Endothelial cell of umbilical vein (primary cell): ENCODE results near the gene MBD4. TPM values are rescaled to one million over a fixed set of nuclear protein-coding genes. Genes with fewer than 3 reads are reported as not detected.

Experiments
- BruUV-seq: library from RNA; stranded (reverse); fragments of 400-500 nt; replicated peaks from 2 replicates; lab custom pipeline; 2021; lab: Mats Ljungman, UMichigan
- CTCF ChIA-PET: fragments of 300-600, 350-600 bp; sonication (Branson Sonifier 250); formaldehyde crosslinking; loops from one replicate; lab custom pipeline; 2021; ENCODE audit warnings: antibody characterized with exemption, inconsistent platforms; lab: Charles Lee
- POLR2A ChIA-PET: fragments of 300-600, 350-600 bp; sonication (Branson Sonifier 250); formaldehyde crosslinking; loops from one replicate; lab custom pipeline; 2021; ENCODE audit warnings: antibody characterized with exemption, inconsistent platforms; lab: Charles Lee
- DNase-seq: peaks from one replicate; pipeline ENCODE4 v3.0.0-alpha.2; 2011; ENCODE audit warnings: low read depth, low spot score
- FAIRE-seq: peaks from 2 replicates; lab custom pipeline; 2011; peaks lifted over from hg19 to GRCh38; lab: Jason Lieb, UNC
- H2AFZ ChIP-seq: 2 replicates; pipeline ENCODE4 v1.6.0; 2012; ENCODE audit warnings: low read depth, low read length, control low read depth, inconsistent platforms
- H3K27ac ChIP-seq: 2 replicates; pipeline ENCODE4 v1.5.1; 2011; ENCODE audit warnings: low read depth, mild to moderate bottlenecking, control low read depth, low read length, moderate library complexity; ENCODE audit not compliant: insufficient read depth
- H3K27me3 ChIP-seq, 2 experiments: 2 replicates each; pipeline versions ENCODE4 v1.6.0 to v1.6.1; 2011; ENCODE audit warnings: low read length in 2 of 2, mixed read lengths in 1 of 2; ENCODE audit not compliant: control insufficient read depth in 2 of 2, insufficient read depth in 2 of 2
- H3K36me3 ChIP-seq, 2 experiments: 2 replicates in 1 of 2; 3 replicates in 1 of 2; pipeline ENCODE4 v1.5.1; 2011; ENCODE audit warnings: low read length in 2 of 2, mild to moderate bottlenecking in 1 of 2, moderate library complexity in 1 of 2; ENCODE audit not compliant: control insufficient read depth in 2 of 2, insufficient read depth in 2 of 2; ENCODE audit errors: extremely low read depth in 1 of 2
- H3K4me1 ChIP-seq: 3 replicates; pipeline ENCODE4 v1.5.1; 2011; ENCODE audit warnings: mild to moderate bottlenecking, low read length; ENCODE audit not compliant: control insufficient read depth, insufficient read depth; ENCODE audit errors: extremely low read depth
- H3K4me2 ChIP-seq: 2 replicates; pipeline ENCODE4 v1.6.1; 2011; ENCODE audit warnings: low read length, control low read depth, mixed read lengths; ENCODE audit not compliant: insufficient read depth
- H3K4me3 ChIP-seq, 3 experiments: fragments of 200-600 bp in 1 of 3; sonication (generic), shearing (Covaris generic) in 1 of 3; replicated peaks in 1 of 3; 2 replicates each; pipeline ENCODE4 v1.5.1; 2011 to 2016; ENCODE audit warnings: control low read depth in 3 of 3, low read length in 3 of 3, mild to moderate bottlenecking in 2 of 3, inconsistent platforms in 1 of 3, low read depth in 1 of 3, moderate library complexity in 1 of 3; ENCODE audit not compliant: insufficient read depth in 1 of 3
- H3K79me2 ChIP-seq: 2 replicates; pipeline ENCODE4 v1.6.0; 2012; ENCODE audit warnings: low read length, inconsistent platforms; ENCODE audit not compliant: control insufficient read depth, insufficient read depth
- H3K9ac ChIP-seq: replicated peaks from 2 replicates; pipeline ENCODE3; 2011; ENCODE audit warnings: low read length, control low read depth; ENCODE audit not compliant: insufficient read depth; ENCODE audit errors: extremely low read depth
- H3K9me1 ChIP-seq: replicated peaks from 3 replicates; pipeline ENCODE4 v1.6.0; 2011; ENCODE audit warnings: mild to moderate bottlenecking, low read length; ENCODE audit not compliant: control insufficient read depth, insufficient read depth; ENCODE audit errors: extremely low read depth
- H3K9me3 ChIP-seq: replicated peaks from 2 replicates; pipeline ENCODE4 v1.5.1; 2012; ENCODE audit warnings: low read length, inconsistent platforms; ENCODE audit not compliant: control insufficient read depth, insufficient read depth
- H4K20me1 ChIP-seq: replicated peaks from 2 replicates; pipeline ENCODE3; 2011; ENCODE audit warnings: mild to moderate bottlenecking, low read length; ENCODE audit not compliant: control insufficient read depth, insufficient read depth; ENCODE audit errors: extremely low read depth
- JUN ChIP-seq: IDR thresholded peaks from 2 replicates; pipeline ENCODE4 v1.6.1; 2011; ENCODE audit warnings: borderline replicate concordance, low read depth; ENCODE audit not compliant: insufficient read length, insufficient read depth
- MYC ChIP-seq: IDR thresholded peaks from one replicate; pipeline ENCODE4 v1.6.1; 2011; ENCODE audit warnings: mild to moderate bottlenecking, low read depth, low read length
- POLR2AphosphoS5 ChIP-seq: IDR thresholded peaks from 2 replicates; pipeline ENCODE4 v1.6.1; 2012; ENCODE audit warnings: low read depth, mild to moderate bottlenecking, control low read depth, low read length, moderate library complexity; ENCODE audit not compliant: insufficient read depth
- dilution Hi-C: fragments of 300-500 bp; cut with MboI; formaldehyde crosslinking; loops from one replicate; pipeline ENCODE4 v1.15.0; 2019; ENCODE audit warnings: low sequenced_read_pairs; ENCODE audit not compliant: extremely low pct_ligation_motif_present
- intact Hi-C: fragments of 100-400 bp; cut with micrococcal nuclease; formaldehyde crosslinking; loops from one replicate; pipeline ENCODE4 v1.10.0; 2022
- polyA plus RNA-seq, 4 experiments: library from polyadenylated mRNA; depleted of rRNA in 3 of 4; stranded (reverse) in 3 of 4; unstranded in 1 of 4; fragments of >200 nt; gene quantifications; 2 replicates each; pipeline versions ENCODE4 v1.2.1 to v1.2.3, GENCODE V29; 2011 to 2012; ENCODE audit warnings: missing spikeins in 1 of 4
- total RNA-seq: library from RNA; stranded (reverse); gene quantifications from 2 replicates; pipeline ENCODE4 v1.2.3, GENCODE V29; 2021
- TF ChIP-seq, protein P1 (sequence below), 2 donors: IDR thresholded peaks; 1 replicate in 1 of 2; 2 replicates in 1 of 2; pipeline ENCODE4 v1.5.1; 2011; ENCODE audit warnings: low read length in 2 of 2, mild to moderate bottlenecking in 2 of 2, moderate library complexity in 2 of 2, control low read depth in 1 of 2, inconsistent platforms in 1 of 2, low read depth in 1 of 2; ENCODE audit not compliant: insufficient read depth in 1 of 2; ENCODE audit errors: extremely low read depth in 1 of 2
- TF ChIP-seq, protein P2 (sequence below): IDR thresholded peaks from 2 replicates; pipeline ENCODE4 v1.6.1; 2011; ENCODE audit not compliant: insufficient read depth, insufficient read length

The MBD4 gene
- total and polyA plus RNA-seq, 2 donors (not counting 3 experiments of a cell fraction or from before 2014, with no cell fraction given), result 17.4 to 39.5 TPM

DNA sequence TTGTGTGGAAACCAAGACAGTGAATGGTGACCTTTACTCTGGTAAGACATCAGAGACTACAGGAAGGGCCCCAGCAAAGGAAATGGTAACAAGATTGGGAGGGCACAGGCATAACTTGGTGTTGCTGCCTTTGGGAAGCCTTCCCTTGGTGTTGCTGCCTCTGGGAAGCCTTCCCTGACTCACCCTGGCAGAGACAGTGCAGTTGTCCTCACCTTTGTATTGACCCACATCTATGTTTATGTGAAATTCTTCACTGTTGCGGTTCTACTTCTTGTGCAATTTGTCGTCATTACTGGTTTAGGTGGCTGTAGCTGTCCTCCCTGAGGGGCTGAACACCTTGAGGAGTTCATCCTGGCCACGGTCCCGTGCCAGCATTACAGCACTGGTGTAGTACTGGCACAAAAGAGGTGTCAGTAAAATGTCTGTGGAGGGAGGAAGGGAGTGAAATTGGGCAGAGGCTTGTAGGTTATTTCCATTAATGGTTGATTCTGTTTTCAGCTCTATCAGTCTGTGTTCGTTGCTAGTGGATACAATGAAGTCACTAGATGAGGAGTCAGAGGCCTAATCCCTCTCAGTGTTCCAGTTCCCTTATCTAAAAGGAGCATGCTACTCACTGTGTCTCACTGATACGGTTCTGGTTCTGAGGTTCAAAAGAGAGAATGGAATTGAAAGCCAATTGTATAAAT, 21.9 kb upstream of the MBD4 start:
- POLR2A ChIA-PET, result no interaction called here
- H4K20me1 ChIP-seq, result no peaks in the 10 kb centered on the region
- intact Hi-C loops, result no loop called here
- H3K9me3 ChIP-seq, result no peaks in the 10 kb centered on the region
- H2AFZ ChIP-seq, result no peak overlapping the region
- no peaks in the 10 kb centered on the region for H3K4me1 ChIP-seq
- CTCF ChIA-PET, result interaction anchor here (0.8 to 1.2 kb wide), 2 partner anchors 78 to 94 kb away, joined by 3 read pairs; no protein-coding TSS in a partner anchor
- no peak overlapping the region for H3K4me3 ChIP-seq
- H3K27me3 ChIP-seq, result no peaks in the 10 kb centered on the region
- H3K36me3 ChIP-seq, result peaks cover 0 to 6% of the 10 kb centered on the region in 2 experiments
- TF ChIP-seq, protein P1, sequence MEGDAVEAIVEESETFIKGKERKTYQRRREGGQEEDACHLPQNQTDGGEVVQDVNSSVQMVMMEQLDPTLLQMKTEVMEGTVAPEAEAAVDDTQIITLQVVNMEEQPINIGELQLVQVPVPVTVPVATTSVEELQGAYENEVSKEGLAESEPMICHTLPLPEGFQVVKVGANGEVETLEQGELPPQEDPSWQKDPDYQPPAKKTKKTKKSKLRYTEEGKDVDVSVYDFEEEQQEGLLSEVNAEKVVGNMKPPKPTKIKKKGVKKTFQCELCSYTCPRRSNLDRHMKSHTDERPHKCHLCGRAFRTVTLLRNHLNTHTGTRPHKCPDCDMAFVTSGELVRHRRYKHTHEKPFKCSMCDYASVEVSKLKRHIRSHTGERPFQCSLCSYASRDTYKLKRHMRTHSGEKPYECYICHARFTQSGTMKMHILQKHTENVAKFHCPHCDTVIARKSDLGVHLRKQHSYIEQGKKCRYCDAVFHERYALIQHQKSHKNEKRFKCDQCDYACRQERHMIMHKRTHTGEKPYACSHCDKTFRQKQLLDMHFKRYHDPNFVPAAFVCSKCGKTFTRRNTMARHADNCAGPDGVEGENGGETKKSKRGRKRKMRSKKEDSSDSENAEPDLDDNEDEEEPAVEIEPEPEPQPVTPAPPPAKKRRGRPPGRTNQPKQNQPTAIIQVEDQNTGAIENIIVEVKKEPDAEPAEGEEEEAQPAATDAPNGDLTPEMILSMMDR (IDR thresholded peaks at IDR 0.05; ENCODE audit: extremely low read depth in 1 of 2, insufficient read depth in 1 of 2, low read depth in 1 of 2, low read length in 2 of 2), result no peak
- TF ChIP-seq, protein P2, sequence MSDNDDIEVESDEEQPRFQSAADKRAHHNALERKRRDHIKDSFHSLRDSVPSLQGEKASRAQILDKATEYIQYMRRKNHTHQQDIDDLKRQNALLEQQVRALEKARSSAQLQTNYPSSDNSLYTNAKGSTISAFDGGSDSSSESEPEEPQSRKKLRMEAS, result no peak
- no peak for TF ChIP-seq POLR2AphosphoS5
- no peak for TF ChIP-seq JUN
- TF ChIP-seq MYC, result no peak
- no peak overlapping the region for H3K9ac ChIP-seq
- dilution Hi-C loops, result no loop called here
- no TSS peak for BruUV-seq
- FAIRE-seq, result no peak
- H3K79me2 ChIP-seq, result no peaks in the 10 kb centered on the region
- no peak for DNase-seq
- H3K4me2 ChIP-seq, result no peak overlapping the region
- H3K9me1 ChIP-seq, result no peaks in the 10 kb centered on the region
- no peak overlapping the region for H3K27ac ChIP-seq
